Suppressor macrophage treated with lipopolysaccharide for 1 hour (primary cell): ENCODE measurements around the gene POC1B.
A peak's percentile ranks its signal among the peaks of the same experiment; 100 is the strongest.

ENCODE experiments used
- DNase-seq, 3 donors: peaks; one replicate each; pipeline ENCODE4 v3.0.0-alpha.2; 2020 to 2022

The POC1B gene

GRCh38 chr12:89494411-89495231 lies 31.2 kb downstream of the POC1B start:
- DNase-seq, result peak; percentile 68 to 93 (median 76)

- peak in 1 of 3 donors; percentile 12 for DNase-seq
These were observed 32.1 kb downstream of the POC1B start for GRCh38 chr12:89493670-89494302.

- DNase-seq, result no peak
These were observed 33.0 kb downstream of the POC1B start for GRCh38 chr12:89492883-89493282.

GRCh38 chr12:89490922-89491321 lies 34.9 kb downstream of the POC1B start:
- DNase-seq, result no peak

GRCh38 chr12:89486264-89486663 lies 39.6 kb downstream of the POC1B start:
- no peak for DNase-seq

GRCh38 chr12:89484470-89484869 lies 41.4 kb downstream of the POC1B start:
- no peak for DNase-seq

GRCh38 chr12:89481213-89481914 lies 44.5 kb downstream of the POC1B start:
- DNase-seq, result peak; percentile 54 to 76 (median 71)

GRCh38 chr12:89479982-89480381 lies 45.9 kb downstream of the POC1B start:
- DNase-seq, result no peak

GRCh38 chr12:89477633-89478279 lies 48.1 kb downstream of the POC1B start:
- no peak for DNase-seq

- peak in 2 of 3 donors; percentile 67 to 87 for DNase-seq
These were observed 48.8 kb downstream of the POC1B start for GRCh38 chr12:89476904-89477595.

GRCh38 chr12:89476232-89476631 lies 49.6 kb downstream of the POC1B start:
- DNase-seq, result peak in 1 of 3 donors; percentile 42

- no peak for DNase-seq
These were observed 50.5 kb downstream of the POC1B start for GRCh38 chr12:89475203-89475990.

GRCh38 chr12:89474615-89475014 lies 51.2 kb downstream of the POC1B start:
- DNase-seq, result no peak

GRCh38 chr12:89472508-89472907 lies 53.3 kb downstream of the POC1B start:
- DNase-seq, result peak; percentile 32 to 77 (median 41)

- peak; percentile 75 to 85 (median 84) for DNase-seq
These were observed 54.9 kb downstream of the POC1B start for GRCh38 chr12:89470741-89471509.

- peak in 1 of 3 donors; percentile 25 for DNase-seq
These were observed 56.5 kb downstream of the POC1B start for GRCh38 chr12:89469361-89469760.

- DNase-seq, result no peak
These were observed 57.1 kb downstream of the POC1B start for GRCh38 chr12:89468648-89469326.

- no peak for DNase-seq
These were observed 57.8 kb downstream of the POC1B start for GRCh38 chr12:89468017-89468416.

- no peak for DNase-seq
These were observed 60.8 kb downstream of the POC1B start for GRCh38 chr12:89464974-89465592.
